GM21526 (cell line): ENCODE data around the gene CCDC183.
"Not testable (repeated sequence)": the region's sequence is repeated elsewhere in the genome, so short reads cannot be mapped to it uniquely, and the experiment has no call there.

Source experiments
- ATAC-seq: cut with Tn5 transposase; IDR thresholded peaks from one replicate; pipeline ENCODE4 v1.9.1; 2021; ENCODE audit warnings: moderate library complexity; ENCODE audit not compliant: unreplicated experiment, low FRiP score

The CCDC183 gene

GRCh38 chr9:136796238-136796774, at the start of gene CCDC183:
Gene CCDC183 (plus strand): TSS chr9:136796338. CDS start chr9:136796398, 60 bp downstream.
- ATAC-seq: no peak

GRCh38 chr9:136746621-136747020, 49.5 kb upstream of the CCDC183 start:
- ATAC-seq: no peak

GRCh38 chr9:136747161-136748060, 48.7 kb upstream of the CCDC183 start:
- ATAC-seq: no peak

GRCh38 chr9:136748201-136748600, 47.9 kb upstream of the CCDC183 start, which contains the start of gene LCN6:
Gene LCN6 (minus strand): TSS chr9:136748525. CDS start chr9:136748483, 42 bp downstream.
- ATAC-seq: no peak

- ATAC-seq: no peak
These were observed 47.2 kb upstream of the CCDC183 start for GRCh38 chr9:136748666-136749611.

- ATAC-seq: no peak
These were observed 45.6 kb upstream of the CCDC183 start for GRCh38 chr9:136750526-136750925.

GRCh38 chr9:136751244-136751643, 44.9 kb upstream of the CCDC183 start:
- no peak for ATAC-seq

GRCh38 chr9:136751814-136752213, 44.3 kb upstream of the CCDC183 start:
- ATAC-seq: no peak

GRCh38 chr9:136753371-136754058, 42.6 kb upstream of the CCDC183 start:
- no peak for ATAC-seq

- no peak for ATAC-seq
These were observed 42.0 kb upstream of the CCDC183 start for GRCh38 chr9:136754059-136754572.

GRCh38 chr9:136754626-136755301, 41.4 kb upstream of the CCDC183 start:
- no peak for ATAC-seq

GRCh38 chr9:136755302-136756133, 40.6 kb upstream of the CCDC183 start:
- not testable (repeated sequence) for ATAC-seq

GRCh38 chr9:136756134-136756438, 40.1 kb upstream of the CCDC183 start:
- ATAC-seq: no peak

GRCh38 chr9:136756836-136757235, 39.3 kb upstream of the CCDC183 start:
- ATAC-seq: no peak

GRCh38 chr9:136757328-136757727, 38.8 kb upstream of the CCDC183 start:
- no peak for ATAC-seq

GRCh38 chr9:136757751-136758140, 38.4 kb upstream of the CCDC183 start:
- ATAC-seq: no peak

- ATAC-seq: no peak
These were observed 37.1 kb upstream of the CCDC183 start for GRCh38 chr9:136759001-136759400.

- no peak for ATAC-seq
These were observed 36.5 kb upstream of the CCDC183 start for GRCh38 chr9:136759436-136760325.
